Measurements from ENCODE around the gene MARCKSL1.

The MARCKSL1 gene

GRCh38 chr1:32336963-32337675, 1.1 kb upstream of the MARCKSL1 start:
- DNase-seq (ENCODE audit: low read depth), result peak; percentile 97
- TF ChIP-seq, protein P1, sequence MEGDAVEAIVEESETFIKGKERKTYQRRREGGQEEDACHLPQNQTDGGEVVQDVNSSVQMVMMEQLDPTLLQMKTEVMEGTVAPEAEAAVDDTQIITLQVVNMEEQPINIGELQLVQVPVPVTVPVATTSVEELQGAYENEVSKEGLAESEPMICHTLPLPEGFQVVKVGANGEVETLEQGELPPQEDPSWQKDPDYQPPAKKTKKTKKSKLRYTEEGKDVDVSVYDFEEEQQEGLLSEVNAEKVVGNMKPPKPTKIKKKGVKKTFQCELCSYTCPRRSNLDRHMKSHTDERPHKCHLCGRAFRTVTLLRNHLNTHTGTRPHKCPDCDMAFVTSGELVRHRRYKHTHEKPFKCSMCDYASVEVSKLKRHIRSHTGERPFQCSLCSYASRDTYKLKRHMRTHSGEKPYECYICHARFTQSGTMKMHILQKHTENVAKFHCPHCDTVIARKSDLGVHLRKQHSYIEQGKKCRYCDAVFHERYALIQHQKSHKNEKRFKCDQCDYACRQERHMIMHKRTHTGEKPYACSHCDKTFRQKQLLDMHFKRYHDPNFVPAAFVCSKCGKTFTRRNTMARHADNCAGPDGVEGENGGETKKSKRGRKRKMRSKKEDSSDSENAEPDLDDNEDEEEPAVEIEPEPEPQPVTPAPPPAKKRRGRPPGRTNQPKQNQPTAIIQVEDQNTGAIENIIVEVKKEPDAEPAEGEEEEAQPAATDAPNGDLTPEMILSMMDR (IDR thresholded peaks at IDR 0.05; ENCODE audit: low read depth, low read length), result no peak
- no peak overlapping the region for H3K4me3 ChIP-seq (ENCODE audit: low read depth, low read length)

DNA sequence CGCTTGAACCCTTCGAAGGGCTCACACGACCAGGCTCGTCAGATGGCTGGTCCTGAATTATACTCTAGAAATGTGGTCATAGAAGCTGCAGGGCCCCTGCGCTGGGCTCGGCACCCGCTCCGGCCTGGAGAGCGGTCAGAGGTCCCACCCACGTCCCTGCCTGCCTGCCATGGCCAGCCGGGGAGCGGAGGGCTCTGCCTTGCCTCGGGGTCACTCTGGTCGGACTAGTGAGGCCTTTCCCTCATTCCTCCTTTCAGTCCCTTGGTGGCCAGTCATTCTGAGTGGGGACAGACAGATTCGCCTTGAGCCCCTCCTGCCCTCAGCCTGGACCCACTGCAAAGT, 529 bp upstream of the MARCKSL1 start:
- TF ChIP-seq, protein P1 (IDR thresholded peaks at IDR 0.05; ENCODE audit: low read depth, low read length), result no peak
- TF ChIP-seq MAX (IDR thresholded peaks at IDR 0.05; ENCODE audit: low read depth, low read length) (no peak), MYC (IDR thresholded peaks at IDR 0.05; ENCODE audit: low read depth, low read length) (no peak), POLR2A (IDR thresholded peaks at IDR 0.05; ENCODE audit: extremely low read depth, insufficient read length) (no peak)
- no peak for DNase-seq (ENCODE audit: low read depth)
- no peak overlapping the region for H3K4me3 ChIP-seq (ENCODE audit: low read depth, low read length)

- peak overlapping the region; percentile 60 for H3K4me3 ChIP-seq (ENCODE audit: low read depth, low read length)
- peak; percentile 4 for TF ChIP-seq POLR2A (IDR thresholded peaks at IDR 0.05; ENCODE audit: extremely low read depth, insufficient read length)
- TF ChIP-seq, protein P1 (IDR thresholded peaks at IDR 0.05; ENCODE audit: low read depth, low read length), result no peak
- no peak for TF ChIP-seq MAX (IDR thresholded peaks at IDR 0.05; ENCODE audit: low read depth, low read length)
- no peak for DNase-seq (ENCODE audit: low read depth)
Measured at GRCh38 chr1:32335535-32335789, 571 bp downstream of the MARCKSL1 start.

DNA sequence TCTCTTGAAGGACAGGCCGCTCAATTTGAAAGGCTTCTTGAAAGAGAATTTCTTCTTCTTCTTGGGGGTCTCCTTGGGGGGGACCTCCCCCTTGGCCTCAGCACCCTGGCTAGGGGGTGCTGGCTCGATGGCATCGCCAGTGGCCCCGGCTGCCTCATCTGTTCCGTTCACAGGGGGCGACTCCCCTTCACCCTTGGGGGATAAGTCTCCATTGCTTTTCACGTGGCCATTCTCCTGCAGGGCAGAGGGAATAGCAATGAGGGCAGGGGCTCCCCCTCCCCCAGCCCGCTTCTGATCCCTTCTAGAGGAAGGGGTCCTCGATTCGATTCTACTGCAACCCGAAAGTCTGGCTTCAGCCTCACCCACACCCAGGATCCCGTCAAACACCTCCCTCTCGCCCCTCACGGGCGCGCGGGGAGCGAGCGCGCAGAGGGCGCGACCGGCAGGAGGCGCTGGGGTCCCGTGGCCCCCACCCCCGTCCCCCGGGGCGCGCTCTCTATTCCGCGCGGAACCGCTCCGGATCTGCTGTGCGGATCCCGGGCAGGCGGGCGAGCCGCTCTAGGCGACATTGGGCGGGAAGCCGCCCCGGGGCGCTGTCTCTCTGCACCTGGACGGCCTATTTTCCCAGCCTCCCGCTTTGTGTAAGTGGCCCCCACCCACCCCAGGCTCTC, 1.0 kb downstream of the MARCKSL1 start:
- H3K4me3 ChIP-seq (ENCODE audit: low read depth, low read length), result peak overlapping the region; percentile 60
- peak; percentile 73 for DNase-seq (ENCODE audit: low read depth)
- TF ChIP-seq MYC (IDR thresholded peaks at IDR 0.05; ENCODE audit: low read depth, low read length) (peak; percentile 55), MAX (IDR thresholded peaks at IDR 0.05; ENCODE audit: low read depth, low read length) (peak; percentile 20; the same call in 1 of the 2 replicates), POLR2A (IDR thresholded peaks at IDR 0.05; ENCODE audit: extremely low read depth, insufficient read length) (peak; percentile 17)
- TF ChIP-seq, protein P1 (IDR thresholded peaks at IDR 0.05; ENCODE audit: low read depth, low read length), result peak; percentile 66

DNA sequence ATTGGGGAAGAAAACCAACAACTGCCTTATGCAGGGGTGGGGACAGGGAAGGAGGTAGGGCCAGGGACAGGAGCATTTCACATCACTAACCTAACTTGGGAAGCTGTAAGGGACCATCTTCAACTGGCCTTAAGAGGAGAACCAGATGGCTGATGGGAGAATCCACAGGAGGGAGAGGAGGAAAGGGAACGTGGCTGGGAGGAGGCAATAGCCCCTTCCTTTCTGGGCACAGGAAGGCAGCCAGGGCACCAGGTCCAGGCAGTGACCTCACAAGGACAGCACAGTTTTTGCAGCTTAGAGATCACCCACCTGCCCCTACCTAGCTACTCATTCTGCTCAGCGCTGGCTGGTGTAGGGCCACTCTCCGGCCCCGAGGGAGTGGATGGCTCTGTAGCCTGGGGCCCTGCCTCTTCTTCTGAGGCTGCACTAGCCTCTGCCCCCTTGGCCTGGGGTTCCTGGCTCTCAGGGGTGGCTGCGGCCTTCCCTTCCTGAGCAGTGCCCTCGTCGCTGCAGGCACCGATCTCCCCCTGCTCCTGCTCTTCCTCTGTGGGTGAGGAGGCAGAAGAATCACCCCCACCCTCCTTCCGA, 1.7 kb downstream of the MARCKSL1 start:
- DNase-seq (ENCODE audit: low read depth), result no peak
- peak overlapping the region; percentile 60 for H3K4me3 ChIP-seq (ENCODE audit: low read depth, low read length)
- TF ChIP-seq MAX (IDR thresholded peaks at IDR 0.05; ENCODE audit: low read depth, low read length) (no peak), MYC (IDR thresholded peaks at IDR 0.05; ENCODE audit: low read depth, low read length) (no peak), POLR2A (IDR thresholded peaks at IDR 0.05; ENCODE audit: extremely low read depth, insufficient read length) (no peak)
- TF ChIP-seq, protein P1 (IDR thresholded peaks at IDR 0.05; ENCODE audit: low read depth, low read length), result no peak
